ENCODE data around the gene C22orf39.

Gene C22orf39

GRCh38 chr22:19419086-19419463 lies 28.4 kb downstream of the C22orf39 start:
- H3K4me3 ChIP-seq (ENCODE audit: control insufficient read depth, low read depth, low read length) = no peak overlapping the region
- TF ChIP-seq, protein P1, sequence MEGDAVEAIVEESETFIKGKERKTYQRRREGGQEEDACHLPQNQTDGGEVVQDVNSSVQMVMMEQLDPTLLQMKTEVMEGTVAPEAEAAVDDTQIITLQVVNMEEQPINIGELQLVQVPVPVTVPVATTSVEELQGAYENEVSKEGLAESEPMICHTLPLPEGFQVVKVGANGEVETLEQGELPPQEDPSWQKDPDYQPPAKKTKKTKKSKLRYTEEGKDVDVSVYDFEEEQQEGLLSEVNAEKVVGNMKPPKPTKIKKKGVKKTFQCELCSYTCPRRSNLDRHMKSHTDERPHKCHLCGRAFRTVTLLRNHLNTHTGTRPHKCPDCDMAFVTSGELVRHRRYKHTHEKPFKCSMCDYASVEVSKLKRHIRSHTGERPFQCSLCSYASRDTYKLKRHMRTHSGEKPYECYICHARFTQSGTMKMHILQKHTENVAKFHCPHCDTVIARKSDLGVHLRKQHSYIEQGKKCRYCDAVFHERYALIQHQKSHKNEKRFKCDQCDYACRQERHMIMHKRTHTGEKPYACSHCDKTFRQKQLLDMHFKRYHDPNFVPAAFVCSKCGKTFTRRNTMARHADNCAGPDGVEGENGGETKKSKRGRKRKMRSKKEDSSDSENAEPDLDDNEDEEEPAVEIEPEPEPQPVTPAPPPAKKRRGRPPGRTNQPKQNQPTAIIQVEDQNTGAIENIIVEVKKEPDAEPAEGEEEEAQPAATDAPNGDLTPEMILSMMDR (IDR thresholded peaks at IDR 0.05; ENCODE audit: control insufficient read depth, insufficient read depth, low read depth, low read length, missing control alignments) = no peak
- no peak for DNase-seq (ENCODE audit: low read depth)

DNA sequence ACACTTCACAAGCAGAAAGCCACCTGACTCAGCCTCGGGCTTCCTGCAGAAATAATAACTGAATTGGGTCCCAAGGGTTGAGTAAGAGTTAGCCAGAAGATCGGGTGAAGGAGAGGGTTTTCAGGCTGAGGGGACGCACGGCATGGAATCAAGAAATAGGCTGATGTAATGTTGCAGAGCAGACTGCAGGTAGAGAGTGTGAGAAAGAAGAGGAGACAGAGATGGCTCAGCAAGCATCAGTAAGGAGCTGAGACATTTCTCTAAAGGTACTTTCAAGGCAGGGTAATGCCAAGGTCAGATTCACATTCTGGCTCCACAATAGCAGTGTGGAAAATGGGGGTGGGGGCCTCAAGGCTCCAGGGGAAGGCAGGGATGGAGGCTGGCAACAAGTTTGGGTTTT lies 34.6 kb downstream of the C22orf39 start:
- DNase-seq (ENCODE audit: low read depth) = no peak
- TF ChIP-seq, protein P1 (IDR thresholded peaks at IDR 0.05; ENCODE audit: control insufficient read depth, insufficient read depth, low read depth, low read length, missing control alignments) = no peak
- no peak overlapping the region for H3K4me3 ChIP-seq (ENCODE audit: control insufficient read depth, low read depth, low read length)

DNA sequence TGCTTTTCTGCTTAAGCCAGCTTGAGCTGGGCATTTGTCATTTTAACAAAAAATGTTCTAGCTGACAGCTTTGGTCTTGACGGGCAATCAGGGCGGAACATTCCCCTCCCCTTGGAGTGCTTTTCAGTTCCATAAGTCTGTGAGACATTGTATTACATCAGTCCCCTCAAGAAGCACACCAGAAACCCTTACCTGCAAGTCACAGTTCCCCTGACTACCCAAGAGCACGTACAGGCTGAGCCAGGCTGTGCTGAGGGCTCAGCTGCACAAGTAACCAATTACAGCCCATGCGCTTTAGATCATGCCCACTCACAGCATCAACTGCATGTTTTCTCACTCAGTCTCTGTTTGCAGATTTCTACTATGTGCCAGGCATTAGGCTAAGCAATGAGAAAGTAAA lies 35.0 kb downstream of the C22orf39 start:
- TF ChIP-seq, protein P1 (IDR thresholded peaks at IDR 0.05; ENCODE audit: control insufficient read depth, insufficient read depth, low read depth, low read length, missing control alignments) = no peak
- no peak overlapping the region for H3K4me3 ChIP-seq (ENCODE audit: control insufficient read depth, low read depth, low read length)
- no peak for DNase-seq (ENCODE audit: low read depth)

- TF ChIP-seq, protein P1 (IDR thresholded peaks at IDR 0.05; ENCODE audit: control insufficient read depth, insufficient read depth, low read depth, low read length, missing control alignments) = no peak
- H3K4me3 ChIP-seq (ENCODE audit: control insufficient read depth, low read depth, low read length) = no peak overlapping the region
- DNase-seq (ENCODE audit: low read depth) = no peak
Observed at GRCh38 chr22:19411690-19412045, 35.8 kb downstream of the C22orf39 start.

GRCh38 chr22:19410941-19411689 lies 36.4 kb downstream of the C22orf39 start:
- no peak overlapping the region for H3K4me3 ChIP-seq (ENCODE audit: control insufficient read depth, low read depth, low read length)
- DNase-seq (ENCODE audit: low read depth) = no peak
- TF ChIP-seq, protein P1 (IDR thresholded peaks at IDR 0.05; ENCODE audit: control insufficient read depth, insufficient read depth, low read depth, low read length, missing control alignments) = no peak

DNA sequence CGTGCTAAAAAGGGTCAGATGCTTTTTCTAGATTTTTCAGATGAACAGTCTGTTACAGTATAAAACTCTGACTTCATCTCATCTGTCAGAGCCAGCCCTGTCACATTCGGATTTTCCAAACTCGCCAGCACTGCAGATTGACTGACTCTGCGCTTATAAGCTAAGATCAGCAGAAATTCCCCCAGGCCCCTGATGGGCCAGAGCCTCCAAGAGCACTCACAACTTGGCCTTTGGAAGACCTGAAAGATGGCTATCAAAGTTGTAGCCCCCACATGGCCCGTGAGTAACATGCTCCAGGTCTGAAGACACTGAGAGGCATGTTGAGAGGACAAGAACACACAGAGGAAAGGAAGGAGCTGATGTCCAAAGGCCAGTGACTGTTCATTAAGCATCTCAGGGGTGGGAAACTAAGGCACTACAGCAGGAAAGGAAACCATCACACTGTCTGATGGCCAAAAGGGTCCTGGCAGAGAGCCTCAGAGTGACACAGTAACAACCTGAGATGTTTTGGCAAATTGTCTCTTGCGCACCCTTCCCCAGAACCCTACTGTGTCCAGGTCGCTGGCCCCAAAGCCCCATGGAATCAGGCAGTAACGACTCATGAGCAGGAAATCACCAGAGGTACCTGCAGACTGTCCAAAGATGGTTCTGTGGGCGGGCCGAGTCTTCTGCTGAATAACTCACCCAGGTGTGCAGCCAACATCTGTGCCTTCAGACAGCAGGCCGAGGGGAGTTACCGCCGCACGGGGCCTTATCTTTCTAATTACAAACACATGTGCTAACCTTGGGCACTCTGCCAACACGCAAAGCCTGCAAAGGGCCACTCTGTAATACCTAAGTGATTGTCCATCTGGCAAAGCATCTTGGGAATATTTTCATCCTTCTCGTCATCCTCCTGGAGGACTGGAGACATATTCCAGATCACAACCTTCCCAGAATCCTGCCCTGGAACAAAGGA lies 39.6 kb downstream of the C22orf39 start:
- TF ChIP-seq, protein P1 (IDR thresholded peaks at IDR 0.05; ENCODE audit: control insufficient read depth, insufficient read depth, low read depth, low read length, missing control alignments) = no peak
- H3K4me3 ChIP-seq (ENCODE audit: control insufficient read depth, low read depth, low read length) = no peak overlapping the region
- DNase-seq (ENCODE audit: low read depth) = no peak
